SH-SY5Y (cell line): ENCODE results near the gene MGA.

Experiments used
- GATA2 ChIP-seq: IDR thresholded peaks from 2 replicates; pipeline ENCODE4 v1.6.1; 2011; ENCODE audit warnings: mild to moderate bottlenecking, low read depth, low read length
- GATA3 ChIP-seq: IDR thresholded peaks from 2 replicates; pipeline ENCODE4 v1.6.1; 2011; ENCODE audit warnings: low read depth, mild to moderate bottlenecking, low read length, moderate library complexity

DNA sequence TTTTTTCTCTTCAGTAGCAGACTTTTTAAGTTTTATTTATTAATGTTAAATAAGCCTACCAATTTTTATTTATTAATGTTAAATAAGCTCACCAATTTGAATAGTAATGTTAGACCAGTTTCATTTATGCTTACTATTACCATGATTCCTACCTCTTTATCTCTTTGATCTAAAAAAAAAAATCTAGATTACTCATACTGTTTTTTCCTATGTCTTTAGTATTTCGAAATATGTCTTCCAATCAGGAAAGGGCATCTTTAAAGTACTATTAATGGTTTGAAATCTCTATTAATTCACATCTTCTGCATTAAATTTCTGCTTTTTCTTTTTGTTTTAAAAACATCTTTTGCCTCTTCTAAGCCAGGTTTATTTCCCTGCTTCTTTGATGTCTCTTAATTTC is 86.6 kb downstream of the MGA start:
- no peak for TF ChIP-seq GATA3
- no peak for TF ChIP-seq GATA2
